HG03575 (cell line): Measurements from ENCODE around the gene LRBA.

Source experiments
- ATAC-seq: cut with Tn5 transposase; IDR thresholded peaks from one replicate; pipeline ENCODE4 v1.9.1; 2021; ENCODE audit not compliant: unreplicated experiment, insufficient number of reproducible peaks, low FRiP score; ENCODE audit errors: extremely low read depth

The LRBA gene

GRCh38 chr4:150247184-150247583 is 767.9 kb downstream of the LRBA start:
- no peak for ATAC-seq

DNA sequence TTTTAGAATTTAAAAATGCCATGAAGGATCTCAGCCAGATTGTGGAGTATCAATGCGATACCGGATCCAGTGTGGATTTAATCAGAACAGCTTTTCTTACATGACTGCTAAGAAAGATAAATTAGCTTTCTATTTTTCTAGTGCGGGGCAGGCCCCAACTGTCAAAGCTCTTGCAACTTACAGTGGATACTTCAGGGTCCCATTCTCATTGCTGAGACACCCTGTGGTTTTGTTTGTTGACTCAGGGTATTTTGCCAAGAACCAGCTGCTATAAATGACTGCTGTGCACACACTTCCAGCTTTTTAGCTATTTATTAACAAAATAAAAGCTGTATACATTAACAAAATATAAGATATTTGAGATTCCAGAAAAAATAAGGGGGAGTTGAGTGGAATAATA is 770.5 kb downstream of the LRBA start:
- no peak for ATAC-seq

DNA sequence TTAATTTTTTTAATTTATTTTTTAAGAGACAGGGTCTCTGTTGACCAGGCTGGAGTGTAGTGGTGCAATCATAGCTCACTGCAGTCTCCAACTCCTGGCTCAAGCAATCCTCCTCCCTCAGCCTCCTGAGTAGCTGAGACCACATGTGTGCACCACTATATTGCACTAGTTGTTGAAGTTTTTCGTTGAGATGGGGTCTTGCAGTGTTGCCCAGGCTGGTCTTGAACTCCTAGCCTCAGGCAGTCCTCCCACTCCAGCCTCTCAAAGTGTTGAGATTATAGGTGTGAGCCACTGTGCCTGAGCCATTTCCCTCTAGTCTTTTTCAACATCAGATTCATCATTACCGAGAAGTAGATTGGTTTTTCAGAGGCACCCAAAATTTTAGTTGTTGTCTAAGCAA is 771.2 kb downstream of the LRBA start:
- no peak for ATAC-seq

DNA sequence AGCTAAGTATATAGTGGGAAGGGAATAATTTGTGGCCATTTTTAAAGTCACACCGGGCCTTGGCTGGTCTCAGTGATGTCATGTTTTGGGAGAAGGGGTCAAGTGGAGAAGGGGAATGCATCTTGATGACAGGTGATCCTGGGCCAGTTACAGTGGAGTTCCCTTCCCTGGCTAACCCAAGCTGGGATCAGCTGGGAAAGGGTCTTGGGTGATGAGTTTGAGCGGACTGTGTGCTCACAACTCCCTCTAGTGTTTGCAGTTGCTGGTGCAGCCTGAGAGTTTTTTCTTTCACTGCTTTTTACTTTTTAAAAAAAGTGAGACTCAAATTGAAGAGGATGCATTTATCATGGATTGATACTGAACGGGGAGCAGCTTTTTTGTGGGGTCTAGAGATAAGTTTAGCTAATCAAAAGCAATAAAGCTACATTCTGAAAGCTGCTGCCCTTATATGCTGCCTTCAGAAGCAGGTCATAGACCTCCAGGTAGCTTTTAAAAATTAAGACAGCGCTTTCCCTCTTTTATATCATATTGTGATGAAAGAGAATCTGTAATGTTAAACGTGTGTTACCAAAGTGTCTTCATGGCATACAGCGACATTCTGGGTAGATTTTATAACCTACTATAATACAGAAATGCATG is 772.1 kb downstream of the LRBA start:
- no peak for ATAC-seq

- no peak for ATAC-seq
Measured at GRCh38 chr4:150240011-150240410, 775.1 kb downstream of the LRBA start.

DNA sequence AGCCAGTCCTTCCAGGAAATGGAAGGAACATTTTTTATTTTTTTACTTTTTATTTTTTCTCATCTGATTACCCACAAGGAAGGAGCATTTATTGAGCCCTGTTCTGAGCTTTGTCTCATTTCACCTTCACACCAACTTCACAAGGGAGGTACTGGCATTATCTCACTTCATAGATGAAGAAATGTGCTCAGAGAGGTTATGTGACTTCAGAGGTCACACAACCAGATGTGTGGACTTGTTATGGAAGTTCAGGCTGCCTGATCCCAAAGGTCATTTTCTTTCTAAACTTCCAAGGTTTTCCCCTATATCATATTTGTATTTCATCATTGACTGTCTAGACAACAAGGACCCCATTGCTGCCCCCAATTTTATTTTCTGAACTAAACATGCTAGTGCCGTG is 776.5 kb downstream of the LRBA start:
- ATAC-seq: no peak

DNA sequence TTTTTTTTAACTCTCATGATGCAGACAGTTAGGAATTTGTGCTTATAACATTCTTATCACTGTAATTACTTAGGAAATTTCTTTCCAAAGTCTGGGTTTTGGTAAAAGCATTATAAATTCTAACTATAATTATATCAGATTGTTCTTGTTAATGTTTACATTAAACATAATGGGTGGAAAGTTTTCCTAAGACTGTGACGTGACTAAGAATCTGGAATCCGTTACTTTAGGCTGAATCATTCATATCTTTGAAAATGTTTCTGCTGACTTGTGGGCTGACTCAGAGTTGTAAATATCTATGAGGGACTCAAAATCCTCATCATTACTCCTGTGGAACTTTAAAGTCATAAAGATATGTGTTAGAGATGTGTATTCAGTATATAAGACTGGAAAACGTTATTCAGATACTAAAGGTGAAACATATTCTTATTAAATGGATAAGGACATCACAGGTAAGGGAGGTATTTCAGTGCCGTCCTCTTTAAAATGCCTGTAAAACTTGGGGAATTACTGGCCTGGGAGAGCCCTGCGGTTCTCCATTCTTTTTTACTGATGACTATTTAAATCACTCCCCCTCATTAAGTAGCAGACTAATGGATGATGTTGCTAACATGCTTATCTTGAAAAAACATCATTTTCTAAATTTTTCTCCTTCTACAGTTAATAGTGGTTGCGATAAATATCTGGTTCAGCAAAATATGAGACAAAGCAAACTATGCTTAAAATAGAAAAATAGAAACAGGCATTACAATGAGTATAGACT is 777.8 kb downstream of the LRBA start:
- no peak for ATAC-seq

GRCh38 chr4:150236626-150237025 is 778.5 kb downstream of the LRBA start:
- ATAC-seq: no peak

DNA sequence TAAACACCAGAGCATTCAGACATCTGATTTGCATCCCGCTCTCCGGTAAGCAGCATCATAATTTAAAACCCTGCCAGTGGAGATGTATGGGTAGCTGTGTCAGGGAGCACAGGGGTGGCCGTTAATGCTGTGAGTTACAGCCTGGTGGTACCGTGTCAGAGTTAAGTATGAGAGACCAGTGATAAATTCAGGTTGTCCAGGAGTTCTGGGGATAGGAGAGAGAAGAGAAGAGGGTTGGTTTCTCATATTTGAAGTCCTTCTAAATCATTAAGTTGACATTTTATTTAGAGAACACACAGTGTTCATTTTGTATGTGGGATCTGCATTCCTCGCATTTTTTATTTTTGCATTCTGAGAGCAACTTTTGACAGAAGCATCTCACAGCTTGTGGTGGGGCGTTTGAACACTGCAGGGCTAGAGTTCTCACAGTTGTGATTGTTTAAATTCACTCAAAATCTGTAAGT is 779.2 kb downstream of the LRBA start:
- no peak for ATAC-seq

DNA sequence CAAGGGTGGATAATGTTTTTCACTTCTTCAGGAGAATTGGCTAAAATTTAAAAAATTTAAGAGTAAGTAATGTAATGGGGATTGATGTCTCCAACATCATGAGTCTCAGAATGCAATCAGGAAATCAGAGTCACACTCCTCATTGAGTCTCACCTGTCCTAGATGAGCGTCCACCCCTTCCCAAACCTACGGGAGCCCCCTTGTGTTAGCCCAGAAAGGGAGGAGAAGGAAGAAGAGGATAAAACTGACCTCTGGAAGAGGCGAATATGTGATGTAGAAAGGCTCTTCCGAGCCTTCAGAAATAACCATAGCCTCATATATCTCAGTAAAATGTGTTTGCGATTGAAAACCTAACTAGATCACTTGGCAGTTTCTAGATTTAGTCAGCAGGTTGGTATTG is 779.8 kb downstream of the LRBA start:
- ATAC-seq: no peak

GRCh38 chr4:150234246-150234645 is 780.8 kb downstream of the LRBA start:
- no peak for ATAC-seq

DNA sequence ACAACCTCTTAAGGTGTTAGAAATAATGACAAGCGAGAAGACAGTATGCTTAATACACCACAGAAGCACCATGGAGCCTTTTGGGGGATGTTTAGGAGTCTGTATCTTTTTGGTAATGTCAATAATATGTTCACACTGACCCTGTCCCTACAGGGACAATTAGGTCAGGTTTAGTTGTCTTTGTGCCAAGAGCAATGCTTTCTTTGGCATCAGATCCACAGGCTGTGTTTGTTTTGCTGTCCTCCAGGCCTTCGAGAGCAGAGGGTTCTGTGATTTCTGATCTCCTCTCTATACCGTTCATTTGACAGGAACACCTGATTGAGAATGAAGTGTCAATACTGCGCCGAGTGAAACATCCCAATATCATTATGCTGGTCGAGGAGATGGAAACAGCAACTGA is 783.1 kb downstream of the LRBA start:
- no peak for ATAC-seq

GRCh38 chr4:150231107-150231770 is 783.8 kb downstream of the LRBA start:
- ATAC-seq: no peak

DNA sequence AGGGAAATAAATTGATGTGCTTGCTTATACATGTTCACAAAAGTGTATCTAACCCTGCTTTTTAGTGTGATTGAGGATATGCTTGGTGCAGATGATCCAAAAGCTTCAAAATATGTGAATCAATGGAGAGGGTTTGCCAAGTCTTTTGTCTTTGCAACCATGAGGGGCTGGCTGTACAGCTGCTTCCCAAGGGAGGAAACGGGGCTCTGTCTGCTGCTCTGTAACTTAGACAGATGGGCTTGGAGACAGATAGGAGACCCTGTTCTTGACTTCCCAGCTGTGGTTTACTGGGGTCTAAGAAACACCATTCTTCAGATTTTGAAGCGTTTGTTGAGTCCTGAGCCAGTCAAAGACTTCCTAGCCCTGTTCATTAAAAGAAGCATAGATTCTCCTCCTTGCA is 784.5 kb downstream of the LRBA start:
- ATAC-seq: no peak

- ATAC-seq: no peak
Measured at GRCh38 chr4:150229520-150229919, 785.6 kb downstream of the LRBA start.

DNA sequence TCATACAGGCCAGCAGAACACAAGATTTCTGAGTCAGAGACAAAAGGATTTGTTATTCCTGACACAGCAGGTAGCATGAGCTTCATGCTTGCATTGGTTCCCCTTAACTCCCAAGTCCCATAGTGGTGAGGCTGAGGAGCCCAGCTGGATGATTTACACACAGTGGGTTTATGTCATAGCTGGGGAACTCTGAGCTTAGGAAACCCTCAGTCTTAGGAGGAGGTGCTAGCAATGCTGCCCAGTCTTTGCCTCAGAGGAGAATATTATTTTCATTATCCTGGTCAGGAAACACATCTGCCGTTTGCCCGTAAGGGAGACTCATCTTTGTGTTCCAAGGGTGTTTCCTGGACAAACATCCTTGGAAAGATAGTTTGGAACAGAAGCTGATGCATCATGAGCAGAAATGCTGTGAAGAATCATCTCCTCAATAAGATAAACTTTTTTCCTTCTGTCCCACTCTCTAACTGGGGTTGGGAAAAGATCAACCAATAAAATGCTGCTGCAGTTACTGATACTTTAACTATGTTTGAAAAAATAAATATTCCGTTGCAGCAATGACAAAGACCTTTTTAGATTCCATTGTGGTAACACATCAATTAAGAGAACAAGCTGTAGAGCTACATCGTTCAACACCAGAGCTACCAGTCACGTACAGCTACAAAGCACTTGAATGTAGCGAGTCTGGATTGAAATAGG is 790.0 kb downstream of the LRBA start:
- ATAC-seq: no peak

DNA sequence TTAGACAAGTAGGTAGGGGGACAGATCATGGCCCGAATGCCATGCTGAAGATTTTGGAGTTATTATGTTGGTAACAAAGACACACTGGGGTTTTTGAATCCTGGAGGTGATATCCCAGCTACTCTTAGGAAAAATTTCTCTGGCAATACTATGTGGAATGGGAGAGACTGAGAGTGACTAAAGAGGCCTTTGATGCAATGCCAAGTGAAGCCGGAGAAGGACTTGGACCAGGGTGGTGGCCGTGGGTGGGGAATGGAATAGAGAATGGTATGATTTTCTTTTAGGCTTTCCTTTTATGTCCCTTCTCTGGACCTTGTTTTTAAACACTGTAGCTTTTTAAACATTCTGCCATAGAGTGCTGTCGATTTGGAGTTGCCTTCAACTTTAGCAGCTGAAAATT is 795.2 kb downstream of the LRBA start:
- no peak for ATAC-seq

DNA sequence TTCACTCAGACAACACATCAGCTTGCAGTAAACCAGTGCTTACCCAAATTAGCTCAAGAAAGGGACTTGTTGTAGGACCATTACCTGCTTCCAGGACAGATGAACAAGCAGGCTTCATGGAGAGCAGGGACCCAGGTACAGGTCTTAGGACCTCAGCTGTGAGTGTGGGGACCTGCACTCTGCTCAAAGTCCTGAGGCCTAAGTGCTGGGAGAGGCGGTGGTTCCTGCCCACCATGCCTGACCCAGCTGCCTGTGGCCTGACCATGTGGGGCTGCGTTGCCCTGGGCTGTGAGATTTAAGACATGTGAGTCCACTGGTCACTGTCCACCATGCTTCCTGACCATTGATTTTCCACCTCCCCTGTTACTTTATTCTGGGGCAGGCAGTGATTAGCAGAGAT is 796.6 kb downstream of the LRBA start:
- ATAC-seq: no peak

DNA sequence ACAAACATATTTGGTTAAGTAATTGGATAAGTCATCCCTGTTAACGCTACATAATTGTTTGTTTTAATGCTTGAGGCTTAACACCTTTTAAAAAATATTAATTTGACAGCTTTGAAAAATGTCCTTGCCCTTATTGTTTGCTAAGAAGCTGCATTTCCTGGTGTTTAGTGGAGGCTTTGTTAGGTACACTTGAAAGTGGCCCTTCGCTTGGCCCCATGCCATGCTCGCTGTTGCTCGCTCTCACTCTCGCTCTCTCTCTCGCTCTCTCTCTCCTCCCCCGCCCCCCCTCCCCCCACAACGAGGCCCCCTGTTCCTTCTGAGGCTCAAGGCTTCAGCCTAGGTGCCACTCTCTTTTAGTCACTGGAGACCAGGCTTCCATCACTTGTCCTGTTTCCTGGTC is 797.3 kb downstream of the LRBA start:
- ATAC-seq: no peak

DNA sequence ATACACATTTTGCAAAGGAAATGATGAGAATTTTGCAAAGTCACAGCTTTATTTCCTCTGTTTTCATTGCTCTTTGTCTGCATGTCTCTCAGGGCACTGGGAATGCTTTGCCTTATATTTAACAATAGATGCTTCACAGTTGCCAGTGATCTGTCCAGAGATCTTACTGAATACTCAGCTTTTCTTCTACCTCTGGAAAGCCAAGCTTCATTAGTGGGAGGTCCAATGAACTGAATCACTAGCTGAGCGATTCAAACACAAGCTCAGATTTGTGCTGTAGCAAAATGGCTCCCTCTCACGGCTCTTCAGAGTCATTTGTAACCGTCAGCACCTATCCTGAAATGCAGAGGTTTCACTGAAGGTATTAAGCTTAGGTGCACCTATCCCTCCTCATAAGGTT is 797.9 kb downstream of the LRBA start:
- no peak for ATAC-seq
